B cell (primary cell): ENCODE data around the gene KIRREL3. TPM values are rescaled to one million over a fixed set of nuclear protein-coding genes. Genes with fewer than 3 reads are reported as not detected.
"Not testable (repeated sequence)": the region's sequence is repeated elsewhere in the genome, so short reads cannot be mapped to it uniquely, and the experiment has no call there.

Source experiments
- ATAC-seq: fragments of 200-7000 bp; cut with Tn5 transposase; one replicate; pipeline ENCODE4 v1.10.0; 2021; ENCODE audit warnings: low read depth, mild to moderate bottlenecking, moderate number of reproducible peaks, moderate library complexity
- CTCF ChIA-PET: fragments of 350-600 bp; sonication (Branson Sonifier 250); formaldehyde crosslinking; loops from one replicate; lab custom pipeline; 2021; ENCODE audit warnings: antibody characterized with exemption, inconsistent platforms; lab: Charles Lee
- POLR2A ChIA-PET: fragments of 350-600 bp; sonication (Branson Sonifier 250); formaldehyde crosslinking; loops from one replicate; lab custom pipeline; 2021; ENCODE audit warnings: antibody characterized with exemption; lab: Charles Lee
- DNase-seq: peaks from one replicate; pipeline ENCODE4 v3.0.0; 2013
- H2AFZ ChIP-seq: 2 replicates; pipeline ENCODE4 v1.6.1; 2012; ENCODE audit warnings: mild to moderate bottlenecking, low read depth, low read length; ENCODE audit not compliant: insufficient read depth, poor library complexity, severe bottlenecking
- H3K27ac ChIP-seq, 2 donors: 1 replicate in 1 of 2; 2 replicates in 1 of 2; pipeline ENCODE4 v1.5.1; 2012 to 2013; ENCODE audit warnings: low read length in 2 of 2, mild to moderate bottlenecking in 2 of 2, moderate library complexity in 1 of 2
- H3K27me3 ChIP-seq, 4 experiments: fragments of 200-600 bp in 1 of 4; sonication (generic) in 1 of 4; replicated peaks in 1 of 4; 1 replicate in 2 of 4; 2 replicates in 2 of 4; pipeline versions ENCODE4 v1.6.1 to v1.7.0; 2013 to 2016; ENCODE audit warnings: low read length in 3 of 4, mild to moderate bottlenecking in 2 of 4, mixed read lengths in 1 of 4, moderate library complexity in 1 of 4; ENCODE audit not compliant: insufficient read depth in 4 of 4, control insufficient read depth in 3 of 4; ENCODE audit errors: control extremely low read depth in 1 of 4
- H3K36me3 ChIP-seq, 2 experiments: replicated peaks in 1 of 2; 1 replicate in 1 of 2; 2 replicates in 1 of 2; pipeline versions ENCODE4 v1.6.1 to v1.7.1; 2013; ENCODE audit warnings: low read length in 1 of 2; ENCODE audit not compliant: insufficient read depth in 2 of 2, control insufficient read depth in 1 of 2; ENCODE audit errors: control extremely low read depth in 1 of 2, extremely low read depth in 1 of 2
- H3K4me1 ChIP-seq, 2 donors: fragments of 200-600 bp in 1 of 2; sonication (generic) in 1 of 2; 1 replicate in 1 of 2; 2 replicates in 1 of 2; pipeline versions ENCODE4 v1.5.1 to v1.6.1; 2013 to 2017; ENCODE audit warnings: low read length in 2 of 2; ENCODE audit not compliant: control insufficient read depth in 2 of 2, insufficient read depth in 2 of 2
- H3K4me2 ChIP-seq: replicated peaks from 2 replicates; pipeline ENCODE3; 2012; ENCODE audit warnings: mild to moderate bottlenecking, low read depth, low read length; ENCODE audit not compliant: poor library complexity, severe bottlenecking
- H3K4me3 ChIP-seq, 5 experiments: fragments of 200-600 bp in 1 of 5; sonication (generic) in 1 of 5; 1 replicate in 3 of 5; 2 replicates in 2 of 5; pipeline versions ENCODE4 v1.5.1 to v1.7.0; 2011 to 2016; ENCODE audit warnings: low read length in 4 of 5, mild to moderate bottlenecking in 4 of 5, low read depth in 2 of 5, control low read depth in 1 of 5, moderate library complexity in 1 of 5; ENCODE audit not compliant: insufficient read depth in 1 of 5; ENCODE audit errors: control extremely low read depth in 1 of 5, extremely low read depth in 1 of 5
- H3K79me2 ChIP-seq: fragments of 200-600 bp; sonication (generic); one replicate; pipeline ENCODE4 v1.6.0; 2016; ENCODE audit warnings: low read length; ENCODE audit not compliant: control insufficient read depth, insufficient read depth
- H3K9ac ChIP-seq: fragments of 200-600 bp; sonication (generic); 2 replicates; pipeline ENCODE4 v1.6.1; 2017; ENCODE audit warnings: mild to moderate bottlenecking, low read length, moderate library complexity
- H3K9me3 ChIP-seq, 3 donors: one replicate each; pipeline versions ENCODE4 v1.6.1 to v1.7.1; 2013; ENCODE audit warnings: low read length in 2 of 3; ENCODE audit not compliant: control insufficient read depth in 2 of 3, insufficient read depth in 1 of 3; ENCODE audit errors: control extremely low read depth in 1 of 3
- H4K20me1 ChIP-seq: 2 replicates; pipeline ENCODE4 v1.6.0; 2012; ENCODE audit warnings: mild to moderate bottlenecking, low read length; ENCODE audit not compliant: insufficient read depth, control insufficient read depth, poor library complexity, severe bottlenecking
- H3K27ac Mint-ChIP-seq: one replicate; pipeline ENCODE4 v1.8.0; 2021; ENCODE audit warnings: mixed read lengths
- H3K27me3 Mint-ChIP-seq: one replicate; pipeline ENCODE4 v1.8.0; 2021; ENCODE audit warnings: mixed read lengths
- H3K4me1 Mint-ChIP-seq: one replicate; pipeline ENCODE4 v1.8.0; 2021; ENCODE audit warnings: mixed read lengths
- H3K4me3 Mint-ChIP-seq: one replicate; pipeline ENCODE4 v1.8.0; 2021; ENCODE audit warnings: mixed read lengths
- H3K9me3 Mint-ChIP-seq: one replicate; pipeline ENCODE4 v1.8.0; 2022; ENCODE audit warnings: mixed read lengths; ENCODE audit not compliant: insufficient read depth
- EZH2 ChIP-seq: IDR thresholded peaks from 2 replicates; pipeline ENCODE4 v1.6.1; 2012; ENCODE audit warnings: borderline replicate concordance, low read depth, mild to moderate bottlenecking, moderate library complexity, low read length; ENCODE audit not compliant: insufficient read depth, poor library complexity, severe bottlenecking
- WGBS: methylation state at CpG from one replicate; pipeline ENCODE4 v1.1.5; 2013; ENCODE audit warnings: missing lambda C conversion rate; ENCODE audit not compliant: insufficient coverage; 5-methylcytosine and 5-hydroxymethylcytosine counted together
- intact Hi-C: fragments of 100-400 bp; cut with micrococcal nuclease; formaldehyde crosslinking; loops from one replicate; pipeline ENCODE4 v1.10.0; 2022
- polyA plus RNA-seq: library from polyadenylated mRNA; depleted of rRNA; stranded (reverse); fragments of >200 nt; gene quantifications from 2 replicates; pipeline ENCODE4 v1.2.3, GENCODE V29; 2012
- total RNA-seq, 2 donors: library from RNA; stranded (reverse); fragments of 120-200 nt in 1 of 2; gene quantifications; 1 replicate in 1 of 2; 2 replicates in 1 of 2; pipeline versions ENCODE4 v1.2.3 to v1.2.4, GENCODE V29; 2013 to 2022
- TF ChIP-seq, protein P1 (sequence below): fragments of 200-600 bp; IDR thresholded peaks from one replicate; pipeline ENCODE4 v1.8.0; 2022; ENCODE audit warnings: antibody characterized with exemption, mild to moderate bottlenecking

Gene KIRREL3
- total and polyA plus RNA-seq, 2 donors (not counting 1 experiment from before 2014, with no cell fraction given), result not detected

DNA sequence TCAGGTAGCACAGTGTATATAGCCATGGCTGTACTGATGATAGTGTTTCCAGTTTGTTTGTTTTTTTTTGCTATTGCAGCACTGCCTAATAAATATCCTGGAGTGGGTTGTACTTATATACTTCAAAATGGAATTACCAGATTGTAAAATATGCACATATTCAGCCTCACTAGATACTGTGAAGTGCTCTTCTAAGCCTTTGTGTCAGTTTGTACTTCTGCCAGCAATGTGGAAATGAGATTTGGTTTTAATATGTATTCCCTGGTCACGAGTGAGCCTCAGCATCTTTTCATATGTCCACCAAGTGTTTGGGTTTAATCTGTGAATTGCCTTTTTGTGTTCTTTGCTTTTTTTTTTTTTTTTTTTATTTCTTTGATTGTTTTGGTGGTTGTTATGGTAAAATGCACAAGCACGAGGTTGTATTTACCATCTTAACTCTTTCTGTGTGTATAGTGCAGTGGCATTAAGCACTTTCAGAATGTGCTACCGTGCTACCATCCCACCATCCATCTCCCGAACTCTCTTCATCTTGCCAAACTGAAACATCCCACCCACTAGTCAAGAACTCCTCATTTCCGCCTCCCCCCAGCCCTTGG is 610.2 kb downstream of the KIRREL3 start:
- no peak overlapping the region for H3K4me3 ChIP-seq
- DNase-seq (no peak), ATAC-seq (no peak)
- H3K9me3 Mint-ChIP-seq, result no peaks in the 10 kb centered on the region
- H3K4me3 Mint-ChIP-seq, result no peak overlapping the region
- WGBS, result no CpG with 5 or more reads among the region's 5 CpGs
- no peak overlapping the region for H3K27ac ChIP-seq
- ChIA-PET POLR2A (no interaction called here), CTCF (no interaction called here)
- H3K27me3 Mint-ChIP-seq, result peaks cover 7% of the 10 kb centered on the region
- H3K4me1 Mint-ChIP-seq, result peaks cover 8% of the 10 kb centered on the region
- no peak for TF ChIP-seq EZH2
- TF ChIP-seq, protein P1, sequence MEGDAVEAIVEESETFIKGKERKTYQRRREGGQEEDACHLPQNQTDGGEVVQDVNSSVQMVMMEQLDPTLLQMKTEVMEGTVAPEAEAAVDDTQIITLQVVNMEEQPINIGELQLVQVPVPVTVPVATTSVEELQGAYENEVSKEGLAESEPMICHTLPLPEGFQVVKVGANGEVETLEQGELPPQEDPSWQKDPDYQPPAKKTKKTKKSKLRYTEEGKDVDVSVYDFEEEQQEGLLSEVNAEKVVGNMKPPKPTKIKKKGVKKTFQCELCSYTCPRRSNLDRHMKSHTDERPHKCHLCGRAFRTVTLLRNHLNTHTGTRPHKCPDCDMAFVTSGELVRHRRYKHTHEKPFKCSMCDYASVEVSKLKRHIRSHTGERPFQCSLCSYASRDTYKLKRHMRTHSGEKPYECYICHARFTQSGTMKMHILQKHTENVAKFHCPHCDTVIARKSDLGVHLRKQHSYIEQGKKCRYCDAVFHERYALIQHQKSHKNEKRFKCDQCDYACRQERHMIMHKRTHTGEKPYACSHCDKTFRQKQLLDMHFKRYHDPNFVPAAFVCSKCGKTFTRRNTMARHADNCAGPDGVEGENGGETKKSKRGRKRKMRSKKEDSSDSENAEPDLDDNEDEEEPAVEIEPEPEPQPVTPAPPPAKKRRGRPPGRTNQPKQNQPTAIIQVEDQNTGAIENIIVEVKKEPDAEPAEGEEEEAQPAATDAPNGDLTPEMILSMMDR, result no peak
- H3K79me2 ChIP-seq, result no peaks in the 10 kb centered on the region
- no peak overlapping the region for H3K9ac ChIP-seq
- peaks cover 0 to 9% (median 0%) of the 10 kb centered on the region in 4 experiments for H3K27me3 ChIP-seq
- H4K20me1 ChIP-seq, result no peaks in the 10 kb centered on the region
- H3K36me3 ChIP-seq, result no peaks in the 10 kb centered on the region
- H3K4me2 ChIP-seq, result no peak overlapping the region
- peaks cover 4 to 8% of the 10 kb centered on the region in 2 donors for H3K4me1 ChIP-seq
- H3K27ac Mint-ChIP-seq, result no peak overlapping the region
- no peaks in the 10 kb centered on the region for H3K9me3 ChIP-seq
- H2AFZ ChIP-seq, result no peak overlapping the region
- intact Hi-C loops, result no loop called here

DNA sequence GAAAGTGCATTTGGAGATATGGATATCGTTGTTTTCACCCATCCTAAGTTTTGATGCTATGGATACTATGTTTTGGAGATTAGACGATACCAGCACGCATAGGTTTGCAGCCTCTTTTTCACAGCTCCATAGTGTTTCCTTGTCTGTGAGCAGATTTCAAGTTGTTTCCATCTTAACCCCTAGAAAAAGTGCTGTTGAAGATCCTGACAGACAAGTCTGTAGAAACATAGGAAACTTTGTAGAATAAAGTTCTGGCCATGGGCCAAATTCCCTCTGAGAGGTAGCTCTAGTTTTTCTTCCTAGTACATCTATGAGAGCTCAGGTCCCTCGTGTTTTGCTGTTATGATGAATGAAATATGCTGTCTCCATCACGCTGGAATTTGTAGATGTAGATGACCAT is 612.7 kb downstream of the KIRREL3 start:
- H2AFZ ChIP-seq, result no peak overlapping the region
- intact Hi-C loops, result no loop called here
- Mint-ChIP-seq H3K4me1 (peaks cover 8% of the 10 kb centered on the region), H3K9me3 (no peaks in the 10 kb centered on the region), H3K27ac (no peak overlapping the region), H3K4me3 (no peak overlapping the region), H3K27me3 (peaks cover 3% of the 10 kb centered on the region)
- H3K79me2 ChIP-seq, result no peaks in the 10 kb centered on the region
- no peak overlapping the region for H3K27ac ChIP-seq
- no peak overlapping the region for H3K4me3 ChIP-seq
- no peak overlapping the region for H3K9ac ChIP-seq
- ChIA-PET CTCF (no interaction called here), POLR2A (no interaction called here)
- ATAC-seq (no peak), DNase-seq (no peak)
- no peak overlapping the region for H3K4me2 ChIP-seq
- peaks cover 4 to 8% of the 10 kb centered on the region in 2 donors for H3K4me1 ChIP-seq
- TF ChIP-seq EZH2, result no peak
- TF ChIP-seq, protein P1, result no peak
- H3K36me3 ChIP-seq, result no peaks in the 10 kb centered on the region
- no peaks in the 10 kb centered on the region for H4K20me1 ChIP-seq
- H3K9me3 ChIP-seq, result no peaks in the 10 kb centered on the region
- H3K27me3 ChIP-seq, result peaks cover 0 to 4% (median 0%) of the 10 kb centered on the region in 4 experiments
- WGBS, result 100% methylated on average over 2 of the region's 5 CpGs

DNA sequence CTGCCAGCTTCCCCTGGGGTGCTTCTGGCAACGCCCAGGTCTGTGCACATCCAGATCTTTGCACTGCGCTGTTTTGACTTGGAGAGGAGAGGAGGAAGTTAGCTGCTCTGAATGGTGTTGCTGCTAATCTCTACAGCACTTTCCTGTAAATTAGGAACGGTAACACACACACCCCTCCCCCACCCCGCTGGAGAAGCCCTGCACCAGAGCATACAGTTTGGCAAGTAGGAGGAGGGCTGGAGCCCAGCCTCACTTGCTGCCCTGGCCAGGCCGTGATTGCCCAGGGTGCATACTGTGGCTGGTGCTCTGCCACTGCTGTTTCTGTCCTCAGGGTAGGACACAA is 613.9 kb downstream of the KIRREL3 start:
- H3K4me3 ChIP-seq, H3K27ac Mint-ChIP-seq, H3K4me3 Mint-ChIP-seq, CTCF ChIA-PET, H3K27me3 ChIP-seq, POLR2A ChIA-PET, intact Hi-C loops, H3K4me1 Mint-ChIP-seq, ATAC-seq, H3K79me2 ChIP-seq, H3K4me1 ChIP-seq, H3K4me2 ChIP-seq, H3K9me3 Mint-ChIP-seq, H3K27me3 Mint-ChIP-seq, H4K20me1 ChIP-seq, H3K36me3 ChIP-seq, H3K27ac ChIP-seq, DNase-seq, H2AFZ ChIP-seq, H3K9me3 ChIP-seq, H3K9ac ChIP-seq: not testable (repeated sequence)
- WGBS, result 3% methylated on average over 2 of the region's 5 CpGs
